ENCODE data around the gene RNF168. TPM values are rescaled to one million over a fixed set of nuclear protein-coding genes. Genes with fewer than 3 reads are reported as not detected.
"Not testable (repeated sequence)": the region's sequence is repeated elsewhere in the genome, so short reads cannot be mapped to it uniquely, and the experiment has no call there.

The RNF168 gene
- polyA plus RNA-seq, 5 donors: 14.1 to 17.9 (median 16.8) TPM

DNA sequence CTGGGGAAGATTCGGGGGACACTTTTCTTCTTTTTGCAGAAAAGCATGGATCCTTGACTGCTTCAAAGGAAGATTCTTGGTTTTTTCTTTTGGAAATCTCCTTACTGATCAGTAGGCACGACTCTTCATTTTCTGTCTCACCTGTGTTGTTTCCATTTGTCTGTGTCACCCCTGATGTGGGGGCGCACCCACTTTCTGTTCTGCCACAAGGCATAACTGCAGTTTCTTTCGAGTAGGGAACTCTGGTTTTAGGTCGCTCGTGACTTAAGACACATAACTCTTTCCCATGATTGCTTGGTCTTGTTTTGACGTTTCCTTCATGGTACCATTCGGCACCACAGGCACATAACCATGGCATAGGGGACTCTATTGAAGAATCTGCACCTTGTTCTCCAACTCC lies 31.3 kb downstream of the RNF168 start:
- no peak for DNase-seq

DNA sequence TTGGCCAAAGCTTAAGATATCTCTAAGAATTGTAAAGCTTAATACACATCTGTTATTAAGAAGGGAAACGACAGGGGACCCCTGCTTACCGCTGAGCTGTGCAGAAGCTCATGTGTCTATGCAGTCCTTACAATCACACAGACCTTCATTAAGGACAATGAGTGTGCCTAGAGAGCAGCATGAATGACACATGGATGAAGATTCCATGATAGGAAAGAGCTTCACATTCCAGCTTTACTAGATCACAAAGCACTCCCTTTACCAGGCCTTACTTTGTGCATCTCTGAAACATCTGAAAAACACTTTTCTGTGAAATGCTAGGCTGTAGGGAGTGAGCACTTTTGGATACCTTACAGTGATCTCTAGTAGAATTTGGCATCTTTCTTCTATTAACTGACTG lies 32.0 kb downstream of the RNF168 start:
- no peak for DNase-seq

GRCh38 chr3:196470182-196470581 lies 33.4 kb downstream of the RNF168 start:
- not testable (repeated sequence) for DNase-seq

- DNase-seq: no peak
These were observed 39.8 kb downstream of the RNF168 start for GRCh38 chr3:196463804-196464203.

DNA sequence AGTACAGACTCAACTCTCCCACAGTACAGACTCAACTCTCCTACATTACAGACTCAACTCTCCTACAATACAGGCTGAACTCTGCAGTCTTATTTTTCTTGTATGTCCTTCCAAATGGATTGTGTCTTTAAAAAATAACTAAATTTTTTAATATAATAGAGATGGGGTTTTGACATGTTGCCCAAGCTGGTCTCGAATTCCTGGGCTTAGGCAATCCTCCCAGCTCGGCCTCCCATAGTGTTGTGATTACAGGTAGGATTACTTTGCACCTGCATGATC lies 40.2 kb downstream of the RNF168 start:
- no peak for DNase-seq

- DNase-seq: not testable (repeated sequence)
These were observed 40.7 kb downstream of the RNF168 start for GRCh38 chr3:196462680-196463477.

- DNase-seq: no peak
These were observed 45.5 kb downstream of the RNF168 start for GRCh38 chr3:196458063-196458462.

DNA sequence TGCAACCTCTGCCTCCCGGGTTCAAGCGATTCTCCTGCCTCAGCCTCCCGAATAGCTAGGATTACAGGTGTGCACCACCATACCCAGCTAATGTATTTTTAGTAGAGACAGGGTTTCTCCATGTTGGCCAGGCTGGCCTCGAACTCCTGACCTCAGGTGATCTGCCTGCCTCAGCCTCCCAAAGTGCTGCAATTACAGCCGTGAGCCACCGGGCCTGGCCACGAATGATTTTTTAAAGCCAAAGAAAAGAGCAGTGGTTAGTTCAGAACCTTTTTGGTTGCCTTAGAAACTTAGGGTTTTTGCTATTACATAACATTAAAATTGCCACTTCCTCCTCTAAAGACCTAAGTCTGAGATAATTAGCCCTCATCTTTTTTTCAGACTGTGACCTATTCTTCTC lies 46.1 kb downstream of the RNF168 start:
- DNase-seq: not testable (repeated sequence)

DNA sequence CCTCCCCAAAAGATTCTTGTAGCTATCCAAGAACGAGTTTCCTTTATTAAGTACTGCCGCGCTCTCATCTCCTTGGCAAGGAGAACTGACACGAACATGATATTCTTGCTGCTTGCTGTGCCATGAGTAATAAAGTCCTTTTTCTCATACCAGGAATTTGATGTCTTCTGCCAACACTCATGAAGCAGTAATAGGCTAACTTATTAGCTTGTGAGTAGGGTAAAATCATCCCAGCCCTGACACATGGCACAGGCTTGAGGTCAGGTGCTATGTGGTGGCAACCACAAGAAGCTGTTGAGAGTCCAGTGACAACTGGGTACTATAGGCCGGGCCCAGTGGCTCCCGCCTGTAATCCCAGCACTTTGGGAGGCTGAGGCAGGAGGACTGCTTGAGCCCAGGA lies 48.6 kb downstream of the RNF168 start:
- no peak for DNase-seq

- not testable (repeated sequence) for DNase-seq
These were observed 58.2 kb downstream of the RNF168 start for GRCh38 chr3:196445391-196445790.

DNA sequence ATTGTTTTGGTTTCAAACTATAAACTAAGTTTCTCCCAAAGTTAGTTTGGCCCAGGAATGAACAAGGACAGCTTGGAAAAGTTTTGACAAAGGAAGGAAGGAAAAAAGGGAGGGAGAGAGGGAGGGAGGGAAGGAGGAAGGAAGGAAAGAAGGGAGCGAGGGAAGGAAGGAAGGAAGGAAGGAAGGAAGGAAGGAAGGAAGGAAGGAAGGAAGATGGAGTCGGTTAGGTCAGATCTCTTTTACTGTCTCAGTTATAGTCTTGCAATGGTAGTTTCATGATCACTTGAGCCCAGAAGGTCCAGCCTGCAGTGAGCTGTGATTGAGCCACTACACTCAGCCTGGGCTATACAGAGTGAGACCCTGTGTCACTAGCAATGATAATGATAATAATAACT lies 59.1 kb downstream of the RNF168 start:
- no peak for DNase-seq

DNA sequence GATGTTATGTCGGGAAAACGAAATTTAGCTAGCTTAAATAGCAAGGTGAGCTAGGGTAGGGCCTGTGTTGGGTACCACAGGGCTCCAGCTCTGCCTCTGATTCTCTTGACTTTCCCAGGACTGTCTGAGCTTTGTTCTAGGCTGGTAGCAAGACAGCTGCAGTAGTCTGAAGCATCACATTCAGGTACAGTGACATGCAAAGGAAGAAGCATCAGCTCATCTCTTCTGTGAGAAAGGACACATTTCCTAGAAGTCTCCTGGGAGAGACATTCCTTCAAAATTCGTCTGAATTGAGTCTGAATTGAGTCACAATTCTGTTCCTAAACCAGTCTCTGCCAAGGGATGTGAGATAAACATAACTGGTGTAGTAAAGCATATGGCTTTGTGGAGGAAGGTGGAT lies 62.9 kb downstream of the RNF168 start:
- DNase-seq: no peak

DNA sequence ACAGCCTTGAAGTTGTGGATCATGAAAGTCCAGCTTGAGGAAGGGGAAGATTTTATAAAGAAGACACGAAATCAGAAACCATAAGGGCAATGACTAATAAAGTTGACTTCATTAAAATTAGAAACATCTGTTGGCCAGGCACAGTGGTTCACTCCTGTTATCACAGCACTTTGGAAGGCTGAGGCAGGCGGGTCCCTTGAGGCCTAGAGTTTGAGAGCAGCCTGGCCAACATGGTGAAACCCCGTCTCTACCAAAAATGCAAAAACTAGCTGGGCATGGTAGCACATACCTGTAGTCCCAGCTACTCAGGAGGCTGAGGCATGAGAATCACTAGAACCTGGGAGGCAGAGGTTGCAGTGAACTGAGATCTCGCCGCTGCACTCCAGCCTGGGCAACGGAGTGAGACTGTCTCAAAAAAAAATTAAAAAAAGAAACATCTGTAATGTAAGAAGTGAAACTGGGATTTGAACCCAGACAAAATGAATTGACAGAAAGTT lies 63.5 kb downstream of the RNF168 start:
- DNase-seq: no peak

GRCh38 chr3:196432137-196432879 lies 71.3 kb downstream of the RNF168 start, which contains the start of gene UBXN7:
Gene UBXN7 (minus strand): TSS chr3:196432427. CDS start chr3:196432399, 28 bp downstream.
- peak; percentile 96 to 97 for DNase-seq

GRCh38 chr3:196431181-196432136 lies 72.1 kb downstream of the RNF168 start:
- DNase-seq: peak; percentile 46 to 53

DNA sequence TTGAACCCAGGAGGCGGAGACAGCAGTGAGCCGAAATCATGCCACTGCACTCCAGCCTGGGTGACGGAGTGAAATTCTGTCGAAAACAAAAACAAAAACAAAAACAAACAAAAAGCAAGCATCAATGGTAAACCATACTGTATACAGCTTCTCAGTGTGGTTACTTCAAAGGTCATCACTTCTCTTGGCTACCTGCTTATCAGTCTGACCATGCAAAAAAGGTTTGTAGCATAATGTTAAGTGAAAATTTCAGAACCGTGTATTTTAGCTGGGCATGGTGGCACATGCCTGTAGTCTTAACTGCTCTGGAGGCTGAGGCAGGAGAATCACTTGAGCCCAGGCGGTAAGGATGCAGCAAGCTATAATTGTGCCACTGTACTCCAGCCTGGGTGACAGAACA lies 75.5 kb downstream of the RNF168 start:
- no peak for DNase-seq

DNA sequence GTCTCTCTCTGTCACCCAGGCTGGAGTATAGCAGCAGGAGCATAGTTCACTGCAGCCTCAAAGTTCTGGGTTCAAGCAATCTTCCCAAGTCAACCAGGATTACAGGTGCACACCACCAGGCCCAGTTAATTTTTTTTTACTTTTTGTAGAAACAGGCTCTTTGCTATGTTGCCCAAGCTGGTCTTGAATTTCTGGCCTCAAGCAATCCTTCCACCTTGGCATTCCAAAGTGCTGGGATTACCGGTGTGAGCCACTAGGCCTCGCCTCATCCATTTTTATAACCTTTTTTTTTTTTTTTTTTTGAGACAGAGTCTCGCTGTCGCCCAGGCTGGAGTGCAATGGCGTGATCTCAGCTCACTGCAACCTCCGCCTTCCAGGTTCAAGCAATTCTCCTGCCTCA lies 79.1 kb downstream of the RNF168 start:
- DNase-seq: not testable (repeated sequence)

- DNase-seq: no peak
These were observed 80.4 kb downstream of the RNF168 start for GRCh38 chr3:196423044-196423781.

DNA sequence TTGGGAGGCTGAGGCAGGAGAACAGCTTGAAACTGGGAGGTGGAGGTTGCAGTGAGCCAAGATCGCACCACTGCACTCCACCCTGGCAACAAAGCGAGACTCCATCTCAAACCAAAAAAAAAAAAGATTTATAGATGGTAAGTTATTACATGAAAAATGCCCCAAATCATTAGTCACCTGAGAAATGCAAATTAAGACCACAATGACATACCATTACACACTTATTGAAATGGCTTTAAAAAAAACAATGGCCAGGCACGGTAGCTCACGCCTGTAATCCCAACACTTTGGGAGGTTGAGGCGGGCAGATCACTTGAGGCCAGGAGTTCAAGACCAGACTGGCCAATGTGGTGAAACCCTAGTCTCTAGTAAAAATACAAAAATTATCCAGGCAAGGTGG lies 81.9 kb downstream of the RNF168 start:
- DNase-seq: not testable (repeated sequence)

DNA sequence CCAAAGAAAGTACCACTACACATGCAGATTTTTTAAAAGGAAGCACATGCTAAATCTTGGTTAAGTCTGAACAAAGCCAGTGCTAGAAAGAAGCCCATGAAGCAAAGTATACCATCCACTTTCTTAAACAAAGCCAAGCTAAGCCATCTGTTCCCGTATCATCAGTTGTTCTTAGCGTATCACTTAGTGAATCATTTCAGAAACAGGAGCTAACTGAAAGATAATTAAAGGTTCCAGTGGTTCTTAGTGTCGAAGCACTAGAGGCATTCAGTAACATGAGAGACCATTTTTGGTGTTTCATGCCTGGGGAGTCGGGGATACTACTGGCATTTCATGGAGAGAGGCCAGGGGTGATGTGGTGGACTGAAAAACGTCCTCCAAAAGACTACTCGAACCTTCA lies 84.2 kb downstream of the RNF168 start:
- DNase-seq: no peak
